ENCODE measurements around the gene CRIP3.

Gene CRIP3

GRCh38 chr6:43274916-43275597, 33.6 kb downstream of the CRIP3 start:
- no peak for FAIRE-seq

GRCh38 chr6:43274127-43274915, 34.3 kb downstream of the CRIP3 start:
- FAIRE-seq (no peak), DNase-seq (ENCODE audit: insufficient read length, low spot score) (no peak)

More at GRCh38 chr6:43274916-43275597, 33.6 kb downstream of the CRIP3 start:
- no peak for DNase-seq (ENCODE audit: insufficient read length, low spot score)

- DNase-seq (ENCODE audit: insufficient read length, low spot score) (no peak), FAIRE-seq (no peak)
Observed at GRCh38 chr6:43273707-43274106, 34.9 kb downstream of the CRIP3 start.

- FAIRE-seq (no peak), DNase-seq (ENCODE audit: insufficient read length, low spot score) (no peak)
Observed at GRCh38 chr6:43271944-43272343, 36.7 kb downstream of the CRIP3 start.

GRCh38 chr6:43271103-43271815, 37.4 kb downstream of the CRIP3 start:
- FAIRE-seq (no peak), DNase-seq (ENCODE audit: insufficient read length, low spot score) (no peak)

- no peak for FAIRE-seq
- no peak for DNase-seq (ENCODE audit: insufficient read length, low spot score)
Observed at GRCh38 chr6:43269273-43270007, 39.2 kb downstream of the CRIP3 start.

- DNase-seq (ENCODE audit: insufficient read length, low spot score) (no peak), FAIRE-seq (no peak)
Observed at GRCh38 chr6:43268782-43269272, 39.8 kb downstream of the CRIP3 start.

- FAIRE-seq = no peak
- no peak for DNase-seq (ENCODE audit: insufficient read length, low spot score)
Observed at GRCh38 chr6:43268355-43268700, 40.3 kb downstream of the CRIP3 start.

GRCh38 chr6:43267619-43268354, 40.8 kb downstream of the CRIP3 start:
- no peak for DNase-seq (ENCODE audit: insufficient read length, low spot score)
- FAIRE-seq = no peak

- DNase-seq (ENCODE audit: insufficient read length, low spot score) (no peak), FAIRE-seq (no peak)
Observed at GRCh38 chr6:43265564-43265963, 43.1 kb downstream of the CRIP3 start.

GRCh38 chr6:43264599-43265145, 44.0 kb downstream of the CRIP3 start:
- FAIRE-seq (no peak), DNase-seq (ENCODE audit: insufficient read length, low spot score) (no peak)

GRCh38 chr6:43263314-43264178, 45.1 kb downstream of the CRIP3 start:
- FAIRE-seq = peak; percentile 98

GRCh38 chr6:43262780-43263313, 45.8 kb downstream of the CRIP3 start:
- FAIRE-seq (no peak), DNase-seq (ENCODE audit: insufficient read length, low spot score) (no peak)

More at GRCh38 chr6:43263314-43264178, 45.1 kb downstream of the CRIP3 start:
- peak; percentile 95 for DNase-seq (ENCODE audit: insufficient read length, low spot score)

GRCh38 chr6:43262000-43262779, 46.4 kb downstream of the CRIP3 start:
- DNase-seq (ENCODE audit: insufficient read length, low spot score) (no peak), FAIRE-seq (no peak)

- no peak for DNase-seq (ENCODE audit: insufficient read length, low spot score)
- no peak for FAIRE-seq
Observed at GRCh38 chr6:43261198-43261597, 47.4 kb downstream of the CRIP3 start.

GRCh38 chr6:43260791-43261190, 47.8 kb downstream of the CRIP3 start:
- DNase-seq (ENCODE audit: insufficient read length, low spot score) (no peak), FAIRE-seq (no peak)

- DNase-seq (ENCODE audit: insufficient read length, low spot score) (no peak), FAIRE-seq (no peak)
Observed at GRCh38 chr6:43258807-43259686, 49.6 kb downstream of the CRIP3 start.

Data from HTR-8/SVneo (cell line).